Measurements from ENCODE around the gene DCST2. TPM values are rescaled to one million over a fixed set of nuclear protein-coding genes. Genes with fewer than 3 reads are reported as not detected.

Gene DCST2
- total and polyA plus RNA-seq, 12 donors: 0.14 to 15.2 (median 1.1) TPM; not detected in 2

DNA sequence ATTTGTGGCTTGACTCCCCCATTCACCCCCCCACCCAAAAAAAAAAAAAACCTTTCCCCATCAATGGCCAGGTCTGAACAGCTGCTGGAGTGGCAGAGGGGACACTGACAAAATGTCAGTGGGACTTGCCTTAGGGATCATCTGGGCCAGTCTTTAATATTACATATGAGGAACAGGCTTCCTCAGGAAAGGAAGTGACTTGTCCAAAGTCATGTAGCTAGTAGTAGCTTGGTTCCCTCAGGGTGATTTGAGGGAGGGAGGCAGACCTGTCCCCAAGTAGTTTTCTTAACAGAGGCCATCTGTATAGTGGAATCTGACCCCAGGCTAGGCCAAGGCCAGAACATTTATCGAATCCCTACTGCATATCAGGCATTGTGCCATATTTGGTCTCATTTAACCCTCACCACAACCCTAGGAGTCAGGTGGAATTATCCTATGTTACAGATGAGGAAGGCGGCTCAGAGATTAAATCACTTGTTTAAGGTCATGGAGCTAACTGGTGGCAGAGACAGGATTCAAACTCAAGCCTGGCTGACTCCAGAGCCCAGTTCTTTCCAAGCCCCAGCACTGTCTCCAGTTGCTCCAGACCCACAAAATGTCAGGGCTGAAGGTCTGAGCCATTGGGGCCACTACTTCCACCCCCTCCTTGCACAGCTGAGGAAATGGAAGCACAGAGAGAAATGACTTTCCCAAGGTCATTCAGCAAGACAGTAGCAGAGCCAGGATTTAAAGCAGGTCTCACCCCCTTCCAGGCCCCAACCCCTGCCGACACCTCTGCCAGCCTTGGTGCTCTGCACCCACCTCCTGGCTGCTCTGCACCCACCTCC is 20.6 kb downstream of the DCST2 start:
- no peak overlapping the region for H3K4me3 ChIP-seq
- no peaks in the 10 kb centered on the region for H3K9me3 ChIP-seq (replicated peaks in 1 of 3)
- H3K4me1 ChIP-seq (replicated peaks in 1 of 2): peaks cover 59 to 62% of the 10 kb centered on the region in 2 donors
- intact Hi-C loops (cut with DNase I): no loop called here
- peaks cover 0 to 24% of the 10 kb centered on the region in 2 donors for H3K36me3 ChIP-seq (replicated peaks in 1 of 2)
- 39 to 49% (median 45%) methylated on average over 2 to 3 of the region's 3 CpGs for WGBS, 4 donors
- peak in 4 of 7 donors; percentile 48 to 73 (median 62) for DNase-seq
- peak overlapping the region in 4 of 5 donors; percentile 38 to 99 (median 70) for H3K27ac ChIP-seq
- no peak for TF ChIP-seq POLR2A (IDR thresholded peaks at IDR 0.05)
- TF ChIP-seq, protein P1, sequence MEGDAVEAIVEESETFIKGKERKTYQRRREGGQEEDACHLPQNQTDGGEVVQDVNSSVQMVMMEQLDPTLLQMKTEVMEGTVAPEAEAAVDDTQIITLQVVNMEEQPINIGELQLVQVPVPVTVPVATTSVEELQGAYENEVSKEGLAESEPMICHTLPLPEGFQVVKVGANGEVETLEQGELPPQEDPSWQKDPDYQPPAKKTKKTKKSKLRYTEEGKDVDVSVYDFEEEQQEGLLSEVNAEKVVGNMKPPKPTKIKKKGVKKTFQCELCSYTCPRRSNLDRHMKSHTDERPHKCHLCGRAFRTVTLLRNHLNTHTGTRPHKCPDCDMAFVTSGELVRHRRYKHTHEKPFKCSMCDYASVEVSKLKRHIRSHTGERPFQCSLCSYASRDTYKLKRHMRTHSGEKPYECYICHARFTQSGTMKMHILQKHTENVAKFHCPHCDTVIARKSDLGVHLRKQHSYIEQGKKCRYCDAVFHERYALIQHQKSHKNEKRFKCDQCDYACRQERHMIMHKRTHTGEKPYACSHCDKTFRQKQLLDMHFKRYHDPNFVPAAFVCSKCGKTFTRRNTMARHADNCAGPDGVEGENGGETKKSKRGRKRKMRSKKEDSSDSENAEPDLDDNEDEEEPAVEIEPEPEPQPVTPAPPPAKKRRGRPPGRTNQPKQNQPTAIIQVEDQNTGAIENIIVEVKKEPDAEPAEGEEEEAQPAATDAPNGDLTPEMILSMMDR (IDR thresholded peaks at IDR 0.05): no peak
- H3K27me3 ChIP-seq: no peaks in the 10 kb centered on the region

DNA sequence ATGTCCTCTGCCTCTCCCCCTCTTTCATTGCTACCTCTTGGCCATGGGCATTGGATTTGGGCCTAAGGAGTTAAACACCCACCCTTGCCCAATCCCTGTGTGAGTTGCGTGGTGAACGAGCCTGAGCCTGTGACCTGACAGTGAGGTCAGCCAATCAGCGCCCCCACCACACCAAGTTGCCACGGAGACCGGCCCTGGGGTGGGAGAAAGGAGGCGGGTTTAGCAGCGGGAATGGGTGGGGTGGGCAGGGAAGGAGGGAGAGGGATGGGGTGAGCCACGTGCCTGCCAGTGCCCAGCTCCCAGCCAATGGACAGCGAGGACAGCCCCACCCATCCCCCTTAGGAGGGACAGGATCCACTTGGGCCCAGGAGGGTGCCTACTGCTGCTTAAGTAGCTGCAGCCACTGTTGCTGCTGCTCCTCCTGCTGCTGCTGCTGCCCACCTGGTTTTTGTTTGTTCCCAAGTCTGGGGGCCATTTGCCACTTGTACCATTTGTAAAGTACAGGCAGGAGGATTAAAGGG is 21.5 kb downstream of the DCST2 start:
- WGBS, 4 donors: 0 to 25% (median 14%) methylated on average over 2 to 9 of the region's 9 CpGs
- Histone ChIP-seq H3K27ac (peak overlapping the region in 4 of 5 donors; percentile 55 to 99 (median 70)), H3K4me3 (no peak overlapping the region), H3K27me3 (no peaks in the 10 kb centered on the region), H3K9me3 (replicated peaks in 1 of 3) (no peaks in the 10 kb centered on the region), H3K4me1 (replicated peaks in 1 of 2) (peaks cover 62 to 63% of the 10 kb centered on the region in 2 donors), H3K36me3 (replicated peaks in 1 of 2) (peaks cover 0 to 24% of the 10 kb centered on the region in 2 donors)
- TF ChIP-seq, protein P1 (IDR thresholded peaks at IDR 0.05): no peak
- peak in 1 of 2 donors; percentile 65 for TF ChIP-seq POLR2A (IDR thresholded peaks at IDR 0.05)
- intact Hi-C loops (cut with DNase I): no loop called here
- DNase-seq: peak; percentile 84 to 97 (median 95)

DNA sequence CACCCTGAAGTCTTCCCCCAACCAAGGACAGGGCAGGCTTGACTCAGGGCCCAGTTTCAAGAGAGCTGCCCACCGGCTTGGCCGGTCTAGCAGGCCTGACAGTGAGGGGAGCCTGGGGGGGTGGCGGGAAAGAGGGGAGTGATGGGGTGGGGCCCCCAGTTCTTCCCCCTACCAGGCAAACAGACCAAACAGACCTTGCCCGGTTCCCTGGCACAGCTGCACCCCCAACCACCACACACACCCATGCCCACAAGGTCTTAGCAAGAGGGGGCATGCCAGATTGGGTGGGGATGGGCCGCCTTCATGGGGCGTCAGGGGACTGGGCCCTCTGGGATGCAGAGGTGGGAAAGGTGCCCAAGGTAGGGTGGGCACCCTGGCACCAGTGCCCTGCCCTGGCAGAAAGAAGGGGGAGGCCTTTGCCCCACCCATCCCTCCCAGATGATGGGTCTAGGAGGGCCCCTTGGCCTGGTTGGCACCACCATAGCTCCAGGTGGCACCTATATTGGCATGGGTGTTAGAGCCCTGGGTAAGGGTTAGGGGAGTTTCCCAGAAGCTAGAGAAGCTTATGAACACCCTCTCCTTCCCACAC is 22.1 kb downstream of the DCST2 start:
- 60 to 100% (median 73%) methylated on average over 1 to 6 of the region's 6 CpGs for WGBS, 4 donors
- DNase-seq: peak in 1 of 7 donors; percentile 32

More for the DNA sequence above, 22.1 kb downstream of the DCST2 start:
- Histone ChIP-seq H3K9me3 (replicated peaks in 1 of 3) (no peaks in the 10 kb centered on the region), H3K4me1 (replicated peaks in 1 of 2) (peaks cover 62 to 63% of the 10 kb centered on the region in 2 donors), H3K36me3 (replicated peaks in 1 of 2) (peaks cover 0 to 21% of the 10 kb centered on the region in 2 donors), H3K4me3 (no peak overlapping the region), H3K27me3 (no peaks in the 10 kb centered on the region), H3K27ac (peak overlapping the region; percentile 30 to 99 (median 64))
- intact Hi-C loops (cut with DNase I): no loop called here
- no peak for TF ChIP-seq POLR2A (IDR thresholded peaks at IDR 0.05)
- TF ChIP-seq, protein P1 (IDR thresholded peaks at IDR 0.05): no peak
